Glomerular visceral epithelial cell (primary cell): ENCODE data around the gene RIPK1.
"Not testable (repeated sequence)": the region's sequence is repeated elsewhere in the genome, so short reads cannot be mapped to it uniquely, and the experiment has no call there.

ENCODE experiments used
- DNase-seq: peaks from one replicate; pipeline ENCODE4 v3.0.0-alpha.2; 2016; ENCODE audit errors: extremely low spot score

Gene RIPK1

GRCh38 chr6:3045777-3046176 lies 22.5 kb upstream of the RIPK1 start:
- no peak for DNase-seq

DNA sequence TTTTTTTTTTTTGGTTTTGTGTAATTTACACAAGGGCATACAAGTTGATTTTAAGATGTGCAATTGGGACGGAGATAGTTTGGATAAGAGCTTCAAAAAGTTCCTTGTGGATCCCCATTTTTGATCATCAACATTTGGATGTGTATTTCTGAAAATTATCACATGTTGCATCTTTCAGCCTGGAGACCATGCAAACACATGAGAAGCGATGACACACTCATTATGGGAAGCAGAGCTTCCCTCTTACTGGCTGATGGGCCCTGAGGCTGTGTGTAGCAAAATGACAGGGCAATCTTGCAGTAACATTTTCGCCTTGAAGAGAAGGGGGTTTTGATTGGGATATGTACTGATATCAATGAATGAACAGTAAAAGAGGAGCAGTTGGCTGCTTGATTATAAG lies 22.0 kb upstream of the RIPK1 start:
- DNase-seq = no peak

DNA sequence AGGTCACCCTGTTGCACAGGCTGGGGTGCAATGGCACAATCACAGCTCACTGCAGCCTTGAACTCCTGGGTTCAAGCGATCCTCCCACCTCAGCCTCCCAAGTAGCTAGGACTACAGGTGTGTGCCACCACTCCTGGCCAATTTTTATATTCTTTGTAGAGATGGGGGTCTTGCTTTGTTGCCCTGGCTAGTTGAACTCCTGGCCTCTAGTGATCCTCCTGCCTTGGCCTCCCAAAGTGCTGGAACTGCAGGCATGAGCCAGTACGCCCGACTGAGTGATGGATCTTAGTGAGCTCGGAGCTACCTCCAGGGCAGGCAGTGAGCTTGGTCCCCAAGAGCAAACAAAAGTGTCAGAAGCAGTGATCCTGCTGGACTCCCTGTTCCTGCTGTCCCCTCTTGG lies 20.3 kb upstream of the RIPK1 start:
- not testable (repeated sequence) for DNase-seq

DNA sequence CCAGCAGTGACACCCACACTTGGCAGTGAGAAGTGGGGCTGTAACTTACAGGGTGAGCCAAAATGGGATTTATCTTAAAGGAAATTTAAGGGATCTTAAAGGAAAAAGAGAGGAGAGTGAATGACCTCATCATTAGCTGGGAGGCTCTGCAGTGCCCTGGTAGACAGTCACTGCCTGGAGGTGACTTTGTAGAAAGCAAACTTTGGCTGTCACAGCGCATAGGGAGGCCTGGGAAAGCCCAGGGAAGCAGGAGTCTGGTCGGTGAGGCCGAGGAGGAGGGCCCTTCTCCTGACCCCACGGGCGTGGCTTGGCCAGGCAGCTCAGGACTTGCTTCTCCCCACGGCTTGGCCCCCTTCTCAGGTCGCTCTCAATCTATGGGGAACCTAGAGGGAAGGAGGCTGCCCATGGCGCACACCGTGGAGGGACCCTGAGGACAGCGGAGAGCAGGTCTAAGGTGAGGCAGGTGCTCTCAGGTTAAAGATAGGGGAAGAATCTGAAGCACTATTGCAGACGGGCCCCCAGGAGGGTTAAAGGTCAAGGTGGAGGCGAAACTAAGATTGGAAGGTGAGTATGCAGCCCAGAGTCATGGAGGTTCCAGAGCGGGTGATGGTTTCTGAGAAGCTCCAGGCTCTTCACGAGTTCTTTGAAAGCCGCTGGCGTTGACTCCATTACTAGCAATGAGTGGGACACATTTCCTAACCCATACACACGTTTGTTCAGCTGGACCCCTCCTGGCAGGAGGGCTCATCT lies 15.6 kb upstream of the RIPK1 start:
- no peak for DNase-seq

- no peak for DNase-seq
Observed at GRCh38 chr6:3053231-3053508, 15.1 kb upstream of the RIPK1 start.

DNA sequence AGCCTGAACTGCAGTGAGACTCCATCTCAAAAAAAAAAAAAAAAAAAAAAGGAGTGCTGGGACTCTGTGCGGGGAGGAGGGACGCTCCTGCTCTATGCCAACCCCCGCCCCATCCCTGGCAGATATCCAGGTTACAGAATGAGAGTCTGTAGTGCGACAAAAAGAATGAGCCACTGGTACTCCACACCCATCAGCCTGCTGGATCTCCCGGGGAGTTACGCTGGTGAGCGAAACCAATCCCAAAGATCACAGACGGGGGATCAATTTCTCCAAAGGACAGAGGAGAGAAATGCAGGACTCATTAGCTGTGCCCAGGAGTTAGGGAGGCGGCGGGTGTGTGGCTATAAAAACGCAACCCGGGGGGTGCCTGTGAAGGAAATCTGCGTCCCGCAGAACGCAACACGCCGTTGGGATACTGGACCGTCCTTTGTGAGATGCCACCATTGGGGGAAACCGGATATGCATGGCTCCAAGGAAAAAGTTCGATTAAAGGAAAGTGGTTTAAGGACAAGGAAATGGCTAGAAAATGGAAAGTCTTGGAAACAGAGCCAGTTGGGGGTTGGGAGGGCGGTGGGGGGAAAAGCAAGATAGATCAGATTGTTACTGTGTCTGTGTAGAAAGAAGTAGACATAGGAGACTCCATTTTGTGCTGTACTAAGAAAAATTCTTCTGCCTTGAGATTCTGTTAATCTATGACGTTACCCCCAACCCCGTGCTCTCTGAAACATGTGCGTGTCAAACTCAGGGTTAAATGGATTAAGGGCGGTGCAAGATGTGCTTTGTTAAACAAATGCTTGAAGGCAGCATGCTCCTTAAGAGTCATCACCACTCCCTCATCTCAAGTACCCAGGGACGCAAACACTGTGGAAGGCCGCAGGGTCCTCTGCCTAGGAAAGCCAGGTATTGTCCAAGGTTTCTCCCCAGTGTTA lies 13.8 kb upstream of the RIPK1 start:
- DNase-seq = not testable (repeated sequence)

- DNase-seq = not testable (repeated sequence)
Observed at GRCh38 chr6:3055158-3055499, 13.2 kb upstream of the RIPK1 start.

GRCh38 chr6:3057063-3057770 lies 11.1 kb upstream of the RIPK1 start:
- no peak for DNase-seq

GRCh38 chr6:3058957-3059356 lies 9.3 kb upstream of the RIPK1 start:
- DNase-seq = no peak

DNA sequence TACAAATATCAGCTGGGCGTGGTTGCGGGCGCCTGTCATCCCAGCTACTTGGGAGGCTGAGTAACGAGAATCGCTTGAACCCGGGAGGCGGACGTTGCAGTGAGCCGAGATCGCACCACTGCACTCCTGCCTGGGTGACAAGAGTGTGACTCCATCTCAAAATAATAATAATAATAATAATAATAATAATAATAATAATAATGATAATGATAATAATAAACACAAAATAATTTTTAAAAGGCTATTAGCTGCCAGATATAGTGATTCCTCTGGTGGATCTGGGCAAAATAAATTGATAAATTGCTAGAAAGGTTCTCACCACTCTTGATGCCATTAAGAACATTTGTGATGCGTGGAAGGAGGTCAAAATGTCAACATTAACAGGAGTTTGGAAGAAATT lies 8.2 kb upstream of the RIPK1 start:
- not testable (repeated sequence) for DNase-seq

- peak; percentile 78 for DNase-seq
Observed at GRCh38 chr6:3061501-3061941, 6.8 kb upstream of the RIPK1 start.

- not testable (repeated sequence) for DNase-seq
Observed at GRCh38 chr6:3063340-3063732, 5.0 kb upstream of the RIPK1 start.

GRCh38 chr6:3063733-3064700 lies 4.3 kb upstream of the RIPK1 start:
- DNase-seq = peak; percentile 95

DNA sequence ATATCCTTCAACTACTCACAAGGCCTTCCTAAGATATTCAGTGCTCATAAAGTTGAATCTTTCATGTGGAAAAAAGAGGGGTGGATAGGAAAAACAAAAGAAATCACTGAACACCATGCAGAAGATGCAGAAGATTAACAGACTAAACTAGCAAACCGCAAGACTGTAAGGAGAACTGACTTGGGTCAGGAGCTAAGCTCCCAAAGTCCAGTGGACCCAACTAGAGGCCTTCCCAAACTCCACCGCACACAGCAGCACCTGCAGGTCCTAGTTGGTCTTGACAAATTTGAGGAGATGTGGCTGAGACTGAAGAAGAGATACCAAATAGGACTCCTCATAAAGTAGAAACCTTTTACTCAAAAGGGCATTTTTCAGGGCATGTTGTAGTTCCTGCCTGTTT lies 3.3 kb downstream of the RIPK1 start:
- DNase-seq = no peak

DNA sequence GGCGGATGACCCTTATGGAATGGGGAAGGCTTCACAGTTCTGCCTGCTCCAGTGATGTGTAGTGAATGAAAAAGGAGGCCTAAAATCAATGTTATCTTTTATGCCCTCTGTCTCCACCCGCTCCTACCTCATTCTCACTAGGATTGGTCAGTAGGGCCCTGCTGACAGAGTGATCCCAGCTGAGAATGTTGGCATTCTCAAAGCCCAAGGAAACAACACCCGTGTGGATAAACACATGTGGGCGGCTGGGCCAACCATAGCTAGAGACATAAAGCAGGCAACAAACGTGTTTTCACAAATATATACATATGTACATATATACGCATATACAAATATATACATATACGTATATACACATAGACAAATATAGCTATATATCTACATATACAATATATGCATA lies 4.5 kb downstream of the RIPK1 start:
- no peak for DNase-seq

DNA sequence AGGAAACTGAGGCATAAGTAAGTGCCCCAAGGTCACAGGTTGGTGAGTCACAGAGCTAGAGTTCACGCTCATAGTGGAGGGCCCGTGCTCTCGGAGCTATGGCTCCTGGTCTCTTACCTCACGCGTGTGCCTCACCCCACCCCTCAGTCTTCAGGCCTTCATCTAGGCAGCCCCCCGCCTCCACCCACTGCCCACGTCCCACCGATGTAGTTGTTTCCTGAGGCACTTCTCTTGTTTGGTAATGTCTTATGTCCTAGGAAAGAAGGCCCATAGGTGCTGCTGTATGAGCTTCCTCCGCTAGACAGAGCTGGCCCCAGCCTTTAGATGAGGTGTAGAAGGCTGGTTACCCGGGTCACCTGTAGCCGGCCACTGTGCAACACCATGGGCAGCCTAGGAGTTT lies 5.1 kb downstream of the RIPK1 start:
- DNase-seq = no peak

DNA sequence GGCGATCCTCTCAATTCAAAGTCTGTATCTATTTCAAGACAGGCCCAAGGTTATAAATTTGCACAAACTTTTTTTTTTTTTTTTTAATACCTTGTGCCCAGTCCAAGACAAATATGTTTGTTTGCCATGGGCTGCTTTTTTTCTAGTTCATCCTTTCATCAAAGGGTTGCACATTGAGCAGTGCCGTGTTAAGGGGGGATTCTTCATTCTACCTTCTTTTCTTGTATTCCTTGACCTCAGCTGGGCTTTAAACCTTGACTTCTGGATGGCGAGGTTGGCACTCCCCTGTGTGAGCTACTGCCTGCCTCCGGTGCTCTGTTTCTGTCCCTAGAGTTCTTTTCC lies 7.4 kb downstream of the RIPK1 start:
- no peak for DNase-seq

DNA sequence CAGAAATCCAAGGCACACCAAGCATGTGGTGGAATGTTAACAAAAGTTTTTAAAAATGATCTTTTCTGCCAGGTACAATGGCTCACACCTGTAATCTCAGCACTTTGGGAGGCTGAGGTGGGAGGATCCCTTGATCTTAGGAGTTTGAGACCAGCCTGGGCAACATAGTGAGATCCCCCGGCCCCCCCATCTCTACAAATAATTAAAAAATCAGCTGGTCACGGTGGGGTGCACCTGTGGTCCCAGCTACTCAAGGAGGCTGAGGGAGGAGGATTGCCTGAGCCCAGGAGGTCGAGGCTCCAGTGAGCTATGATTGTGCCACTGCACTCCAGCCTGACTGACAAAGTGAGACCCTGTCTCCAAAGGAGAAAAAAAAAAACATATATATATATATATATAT lies 8.0 kb downstream of the RIPK1 start:
- DNase-seq = no peak

GRCh38 chr6:3077430-3077829 lies 9.1 kb downstream of the RIPK1 start:
- DNase-seq = no peak

GRCh38 chr6:3078952-3079351 lies 10.7 kb downstream of the RIPK1 start:
- not testable (repeated sequence) for DNase-seq

DNA sequence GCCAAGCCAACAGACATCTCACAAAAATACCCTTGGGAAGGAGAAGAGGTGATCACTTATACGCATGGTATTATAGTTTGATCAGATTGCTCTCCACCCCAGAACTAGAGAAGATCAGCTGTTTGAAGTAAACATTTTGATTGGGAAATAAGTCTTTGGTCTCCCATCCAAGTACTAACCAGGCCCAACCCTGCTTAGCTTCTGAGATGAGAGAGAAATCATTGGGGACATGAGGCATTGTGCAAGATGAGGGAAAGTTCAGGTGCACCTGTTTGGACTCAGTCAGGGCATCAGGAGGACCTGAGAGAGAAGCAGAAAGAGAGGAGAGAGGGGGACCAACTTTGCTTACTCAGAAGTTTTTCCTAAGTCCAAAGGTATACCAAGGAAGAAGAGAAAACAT lies 11.4 kb downstream of the RIPK1 start:
- no peak for DNase-seq

DNA sequence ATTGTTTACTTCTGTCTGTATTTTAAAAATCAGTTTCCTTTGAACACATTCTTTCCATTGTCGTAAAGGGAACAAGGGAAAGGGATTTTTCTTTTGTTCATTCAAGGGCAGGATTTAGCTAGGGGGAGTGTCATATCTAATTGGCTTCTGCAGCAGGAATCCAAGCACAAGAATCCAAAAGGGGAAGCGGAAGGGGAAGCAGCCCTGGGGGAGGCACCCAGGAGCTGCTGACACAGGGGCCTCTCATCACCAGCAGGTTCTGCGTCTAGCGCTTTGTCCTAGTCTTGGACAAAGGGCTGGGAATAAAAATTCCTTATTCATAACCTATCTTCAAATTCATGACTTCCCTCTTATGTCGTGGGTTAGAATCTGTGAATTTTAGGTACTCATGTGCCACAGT lies 13.7 kb downstream of the RIPK1 start:
- no peak for DNase-seq
